ENCODE data around the gene FAAP100.

Gene FAAP100

GRCh38 chr17:81517339-81518112, 34.6 kb downstream of the FAAP100 start:
- no peak for DNase-seq

GRCh38 chr17:81517009-81517338, 35.2 kb downstream of the FAAP100 start:
- DNase-seq = no peak
- in situ Hi-C loops (cut with HindIII; ENCODE audit: low pct_ligation_motif_present, low pct_unique_long_range_greater_than_20kb, low sequenced_read_pairs) = no loop called here

More at GRCh38 chr17:81517339-81518112, 34.6 kb downstream of the FAAP100 start:
- in situ Hi-C loops (cut with HindIII; ENCODE audit: low pct_ligation_motif_present, low pct_unique_long_range_greater_than_20kb, low sequenced_read_pairs) = no loop called here

DNA sequence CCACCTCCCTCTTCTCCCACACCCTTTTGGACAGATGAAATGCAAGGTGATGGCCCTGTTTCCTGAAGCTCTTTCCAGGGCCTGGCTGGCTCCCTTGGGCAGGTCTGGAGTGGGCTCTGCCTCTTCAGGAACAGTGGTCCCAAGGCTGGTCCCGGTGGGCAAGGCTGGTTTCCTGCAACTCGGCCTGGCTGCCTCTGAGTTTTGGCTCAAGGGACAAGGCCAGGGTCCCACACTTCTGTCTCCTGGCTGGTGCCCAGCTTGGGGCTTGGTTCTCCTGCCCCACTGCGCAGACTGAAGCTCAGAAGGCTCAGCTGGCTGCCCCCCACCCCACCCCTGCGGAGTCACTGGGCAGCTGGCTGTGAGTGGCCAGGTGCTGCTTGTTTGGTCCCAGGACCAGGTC, 35.7 kb downstream of the FAAP100 start:
- in situ Hi-C loops (cut with HindIII; ENCODE audit: low pct_ligation_motif_present, low pct_unique_long_range_greater_than_20kb, low sequenced_read_pairs) = no loop called here
- DNase-seq = no peak

- no peak for DNase-seq
- in situ Hi-C loops (cut with HindIII; ENCODE audit: low pct_ligation_motif_present, low pct_unique_long_range_greater_than_20kb, low sequenced_read_pairs) = no loop called here
Measured at GRCh38 chr17:81515530-81516041, 36.6 kb downstream of the FAAP100 start.

- DNase-seq = peak; percentile 92
Measured at GRCh38 chr17:81514739-81515529, 37.2 kb downstream of the FAAP100 start.

GRCh38 chr17:81514489-81514738, 37.7 kb downstream of the FAAP100 start:
- in situ Hi-C loops (cut with HindIII; ENCODE audit: low pct_ligation_motif_present, low pct_unique_long_range_greater_than_20kb, low sequenced_read_pairs) = no loop called here

More at GRCh38 chr17:81514739-81515529, 37.2 kb downstream of the FAAP100 start:
- in situ Hi-C loops (cut with HindIII; ENCODE audit: low pct_ligation_motif_present, low pct_unique_long_range_greater_than_20kb, low sequenced_read_pairs) = no loop called here

DNA sequence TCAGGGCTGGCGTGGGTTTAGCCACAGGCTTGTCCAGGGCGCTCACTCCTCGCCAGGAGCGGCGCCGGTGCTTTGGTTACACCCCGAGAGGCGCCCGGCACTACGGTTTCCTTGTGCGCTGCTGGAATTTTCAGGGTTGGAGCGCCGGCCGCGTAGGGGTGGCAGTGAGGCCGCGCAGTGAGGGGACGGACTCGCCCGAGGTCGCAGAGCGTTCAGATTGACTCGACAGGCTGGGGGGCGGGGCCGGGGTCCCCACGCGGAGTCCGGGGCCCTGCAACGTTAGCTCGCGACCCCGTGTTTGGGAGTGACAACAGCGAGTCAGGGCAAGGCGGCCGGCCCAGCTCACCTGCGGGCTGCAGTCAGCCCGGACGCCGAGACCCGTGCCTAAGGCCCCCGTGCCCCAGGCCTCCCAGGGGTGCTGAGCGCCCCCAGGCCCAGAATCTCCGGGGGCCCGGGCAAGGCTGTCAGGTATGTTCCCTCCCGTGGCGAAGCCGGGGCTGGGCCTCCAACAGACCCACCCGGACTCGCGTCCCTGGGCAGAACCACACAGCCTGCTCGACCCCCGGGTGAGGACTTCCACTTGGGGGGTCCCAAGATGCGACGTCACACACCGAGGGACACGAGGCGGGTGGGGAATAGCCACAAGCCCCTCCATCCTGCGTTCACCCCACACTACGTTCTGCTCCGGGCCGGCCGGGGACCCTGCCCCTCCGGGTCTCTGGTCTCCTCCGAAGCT, 38.2 kb downstream of the FAAP100 start:
- peak; percentile 80 for DNase-seq
- in situ Hi-C loops (cut with HindIII; ENCODE audit: low pct_ligation_motif_present, low pct_unique_long_range_greater_than_20kb, low sequenced_read_pairs) = no loop called here

More at GRCh38 chr17:81514489-81514738, 37.7 kb downstream of the FAAP100 start:
- no peak for DNase-seq

- in situ Hi-C loops (cut with HindIII; ENCODE audit: low pct_ligation_motif_present, low pct_unique_long_range_greater_than_20kb, low sequenced_read_pairs) = no loop called here
- peak; percentile 70 for DNase-seq
Measured at GRCh38 chr17:81513372-81513752, 38.8 kb downstream of the FAAP100 start.

GRCh38 chr17:81512562-81513371, 39.4 kb downstream of the FAAP100 start, which contains the start of gene ACTG1:
Gene ACTG1 (minus strand): TSS chr17:81512799. CDS start chr17:81512354, 445 bp downstream.
- in situ Hi-C loops (cut with HindIII; ENCODE audit: low pct_ligation_motif_present, low pct_unique_long_range_greater_than_20kb, low sequenced_read_pairs) = no loop called here
- DNase-seq = peak; percentile 95

DNA sequence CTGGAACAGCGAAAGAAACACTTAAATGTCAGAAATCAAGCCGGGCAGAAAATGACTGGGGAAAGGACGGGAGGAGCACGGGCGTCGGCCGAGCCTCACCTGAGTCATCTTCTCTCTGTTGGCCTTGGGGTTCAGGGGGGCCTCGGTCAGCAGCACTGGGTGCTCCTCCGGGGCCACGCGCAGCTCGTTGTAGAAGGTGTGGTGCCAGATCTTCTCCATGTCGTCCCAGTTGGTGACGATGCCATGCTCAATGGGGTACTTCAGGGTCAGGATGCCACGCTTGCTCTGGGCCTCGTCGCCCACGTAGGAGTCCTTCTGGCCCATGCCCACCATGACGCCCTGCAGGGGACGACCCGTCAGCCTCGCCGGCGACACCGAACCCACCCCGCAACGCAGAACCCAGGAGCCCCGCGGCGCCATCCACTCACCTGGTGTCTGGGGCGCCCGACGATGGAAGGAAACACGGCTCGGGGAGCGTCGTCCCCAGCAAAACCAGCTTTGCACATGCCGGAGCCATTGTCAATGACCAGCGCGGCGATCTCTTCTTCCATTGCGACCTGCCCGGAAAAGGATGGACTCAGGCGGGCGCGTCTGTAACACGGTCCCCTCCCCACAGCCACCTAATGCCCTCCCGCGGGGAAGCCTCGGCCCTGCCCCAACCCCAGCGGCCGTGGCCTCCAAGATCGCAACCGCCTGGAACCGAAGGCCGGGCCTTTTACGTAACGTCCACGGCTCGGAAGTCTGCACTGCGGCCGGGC, 40.2 kb downstream of the FAAP100 start:
- in situ Hi-C loops (cut with HindIII; ENCODE audit: low pct_ligation_motif_present, low pct_unique_long_range_greater_than_20kb, low sequenced_read_pairs) = no loop called here
- DNase-seq = peak; percentile 25

DNA sequence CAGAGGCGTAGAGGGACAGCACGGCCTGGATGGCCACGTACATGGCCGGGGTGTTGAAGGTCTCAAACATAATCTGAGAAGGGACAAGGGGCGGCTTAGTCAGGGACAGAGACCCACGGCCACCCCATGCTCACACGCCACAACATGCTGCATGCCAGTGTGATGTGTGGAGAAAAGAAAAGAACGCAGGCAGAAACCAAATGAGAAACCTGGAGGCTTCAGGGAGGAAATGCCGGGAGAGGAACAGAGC, 40.7 kb downstream of the FAAP100 start:
- in situ Hi-C loops (cut with HindIII; ENCODE audit: low pct_ligation_motif_present, low pct_unique_long_range_greater_than_20kb, low sequenced_read_pairs) = no loop called here
- DNase-seq = no peak

- in situ Hi-C loops (cut with HindIII; ENCODE audit: low pct_ligation_motif_present, low pct_unique_long_range_greater_than_20kb, low sequenced_read_pairs) = no loop called here
- DNase-seq = peak; percentile 30
Measured at GRCh38 chr17:81510785-81511553, 41.2 kb downstream of the FAAP100 start.

GRCh38 chr17:81509972-81510784, 42.0 kb downstream of the FAAP100 start:
- in situ Hi-C loops (cut with HindIII; ENCODE audit: low pct_ligation_motif_present, low pct_unique_long_range_greater_than_20kb, low sequenced_read_pairs) = no loop called here
- DNase-seq = no peak

DNA sequence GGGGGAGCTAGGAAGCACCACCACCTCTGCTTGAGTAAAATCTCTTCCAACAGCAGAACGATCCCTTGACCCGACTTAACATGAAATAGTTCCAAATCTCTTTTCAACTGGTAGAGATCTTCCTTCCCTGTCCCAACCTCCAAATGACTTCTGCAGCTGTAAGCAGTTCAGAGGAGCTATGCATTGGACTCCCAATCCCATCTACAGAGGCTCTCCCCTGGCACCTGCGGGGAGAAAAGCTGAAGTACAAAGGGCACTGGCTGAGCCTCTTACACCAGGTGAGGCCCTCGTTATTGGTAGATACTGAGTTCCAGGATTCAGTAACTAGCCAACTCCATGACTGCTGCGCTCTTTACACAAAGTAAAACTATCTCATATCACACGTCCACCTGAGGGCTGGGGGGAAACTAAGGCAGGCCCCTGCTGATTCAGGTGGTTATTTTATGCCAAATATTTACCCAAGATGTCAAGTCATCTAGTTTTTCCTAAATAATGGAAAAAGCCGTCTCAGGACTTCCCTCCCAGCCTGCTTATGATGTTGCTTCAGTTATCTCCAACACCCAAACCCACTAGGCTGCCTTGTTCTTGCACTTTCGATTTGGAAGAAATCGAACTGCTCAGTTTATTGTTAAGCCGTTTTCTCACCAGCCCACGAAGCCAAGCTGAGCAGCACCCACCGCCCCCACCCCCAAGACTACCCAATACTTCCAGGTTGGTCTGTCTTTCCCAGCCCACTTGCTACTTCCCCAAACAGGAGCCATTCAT, 42.8 kb downstream of the FAAP100 start:
- peak; percentile 54 for DNase-seq

GRCh38 chr17:81508639-81509206, 43.4 kb downstream of the FAAP100 start:
- peak; percentile 72 for DNase-seq
- in situ Hi-C loops (cut with HindIII; ENCODE audit: low pct_ligation_motif_present, low pct_unique_long_range_greater_than_20kb, low sequenced_read_pairs) = no loop called here

More for the DNA sequence above, 42.8 kb downstream of the FAAP100 start:
- in situ Hi-C loops (cut with HindIII; ENCODE audit: low pct_ligation_motif_present, low pct_unique_long_range_greater_than_20kb, low sequenced_read_pairs) = no loop called here

GRCh38 chr17:81503619-81504018, 48.5 kb downstream of the FAAP100 start:
- in situ Hi-C loops (cut with HindIII; ENCODE audit: low pct_ligation_motif_present, low pct_unique_long_range_greater_than_20kb, low sequenced_read_pairs) = no loop called here
- no peak for DNase-seq

All from ACHN (cell line).